DMS114 treated with DMSO at 0.1 percent for 48 hours (cell line): Measurements from ENCODE around the gene SPATA4.
"Not testable (repeated sequence)": the region's sequence is repeated elsewhere in the genome, so short reads cannot be mapped to it uniquely, and the experiment has no call there.

Experiments used
- DNase-seq: peaks from one replicate; lab custom pipeline; 2025; ENCODE audit not compliant: unreplicated experiment; lab: John Stamatoyannopoulos, UW

The SPATA4 gene

GRCh38 chr4:176195184-176195978 lies at the start of gene SPATA4:
Gene SPATA4 (minus strand): TSS chr4:176195585. CDS start chr4:176195562, 23 bp downstream.
- DNase-seq: peak; percentile 78

GRCh38 chr4:176242764-176243347 lies 47.5 kb upstream of the SPATA4 start:
- no peak for DNase-seq

GRCh38 chr4:176241703-176242102 lies 46.3 kb upstream of the SPATA4 start:
- DNase-seq: no peak

DNA sequence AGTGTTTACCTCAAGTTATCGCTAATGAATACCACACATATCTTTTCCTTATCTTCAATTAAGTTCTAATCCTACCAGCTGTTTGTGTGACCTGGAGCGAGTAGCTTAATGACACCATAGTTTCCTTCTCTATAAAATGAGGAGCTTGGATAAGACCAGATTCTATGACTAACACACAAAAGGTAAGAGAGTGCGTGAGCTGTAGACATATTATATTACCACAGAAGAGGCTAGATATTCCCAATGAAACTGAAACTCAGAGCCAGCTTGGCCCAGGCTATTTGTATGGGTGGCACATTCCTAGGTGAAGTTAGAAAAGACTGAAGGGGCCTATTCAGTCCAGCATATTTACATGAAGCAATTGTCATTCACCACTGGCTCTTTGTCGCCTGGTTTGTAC lies 43.4 kb upstream of the SPATA4 start:
- DNase-seq: no peak

DNA sequence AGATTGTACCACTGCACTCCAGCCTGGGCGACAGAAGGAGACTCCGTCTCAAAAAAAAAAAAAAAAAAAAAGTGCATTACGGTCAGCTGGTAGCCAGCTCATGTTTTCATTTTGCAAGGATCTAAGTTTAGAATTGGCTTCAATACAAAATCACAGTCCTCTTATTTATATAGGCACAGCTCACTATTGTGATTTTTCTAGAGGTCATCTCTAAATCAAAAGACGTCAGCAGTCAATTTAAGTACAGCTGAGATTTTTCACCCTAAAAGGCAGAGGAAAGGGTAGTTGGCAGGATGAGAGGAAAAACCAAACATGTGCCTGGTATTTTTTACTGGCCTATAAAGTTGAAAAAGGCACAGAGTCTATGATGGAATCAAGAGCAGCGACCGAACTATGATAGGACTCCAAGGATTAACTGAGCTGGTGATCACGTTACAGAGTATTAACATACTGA lies 42.8 kb upstream of the SPATA4 start:
- no peak for DNase-seq

- no peak for DNase-seq
These were observed 41.6 kb upstream of the SPATA4 start for GRCh38 chr4:176236946-176237345.

GRCh38 chr4:176230836-176231235 lies 35.5 kb upstream of the SPATA4 start:
- DNase-seq: no peak

GRCh38 chr4:176229645-176230044 lies 34.3 kb upstream of the SPATA4 start:
- no peak for DNase-seq

GRCh38 chr4:176226736-176227135 lies 31.4 kb upstream of the SPATA4 start:
- DNase-seq: no peak

DNA sequence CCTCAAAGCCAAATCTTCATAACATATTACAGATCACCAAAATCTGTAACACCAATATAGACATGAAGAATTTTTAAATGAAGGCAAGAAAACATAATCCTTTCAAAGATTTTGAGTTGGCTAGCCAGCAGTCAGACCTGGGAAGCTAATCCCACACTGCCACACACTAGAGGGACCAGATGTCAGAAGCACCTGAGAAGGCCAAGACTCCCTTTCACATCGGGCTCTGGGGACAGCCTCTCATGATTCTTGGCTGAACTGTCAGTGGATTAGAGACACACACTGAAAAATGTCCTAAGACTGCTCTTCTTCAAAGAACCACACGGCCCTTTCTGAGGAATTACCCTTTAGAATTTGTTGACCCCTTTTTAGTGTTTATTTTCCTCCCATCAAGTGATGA lies 28.2 kb upstream of the SPATA4 start:
- no peak for DNase-seq

DNA sequence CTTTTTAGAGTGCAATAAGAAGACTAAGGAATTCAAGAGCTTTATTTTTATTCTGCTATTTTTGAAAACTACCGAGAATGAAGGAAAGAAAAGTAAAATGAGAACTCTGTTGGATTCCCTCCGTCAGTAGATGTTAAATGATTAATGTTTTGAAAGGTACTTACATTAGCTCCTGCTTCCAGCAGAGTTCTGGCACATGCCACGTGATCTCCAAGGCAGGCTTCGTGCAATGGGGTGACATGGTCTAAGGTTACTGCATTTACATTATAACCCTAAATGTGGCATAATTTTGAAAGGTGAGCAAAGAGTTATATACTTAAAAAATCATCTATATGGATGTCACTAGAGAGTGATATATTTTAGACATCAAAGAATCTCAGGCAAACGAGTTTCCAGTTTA lies 26.8 kb upstream of the SPATA4 start:
- no peak for DNase-seq

DNA sequence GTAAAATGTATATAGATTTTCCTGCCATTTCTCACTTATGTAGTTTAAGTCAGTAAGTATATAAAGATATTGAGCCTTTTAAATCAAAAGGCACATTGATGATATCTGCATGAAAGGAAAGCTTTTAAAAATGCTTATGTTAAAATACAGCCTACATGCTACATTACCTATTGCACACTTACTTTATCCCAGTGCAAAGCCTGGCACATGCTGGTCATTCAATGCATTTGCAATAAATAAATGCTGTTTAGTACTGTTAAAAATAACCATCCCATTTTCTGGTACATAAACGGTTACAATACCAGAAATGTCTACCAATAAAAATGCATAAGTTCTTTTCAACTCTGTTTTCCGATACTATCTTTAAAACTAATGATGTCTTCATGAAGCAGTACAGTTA lies 22.1 kb upstream of the SPATA4 start:
- no peak for DNase-seq

- DNase-seq: not testable (repeated sequence)
These were observed 17.0 kb upstream of the SPATA4 start for GRCh38 chr4:176212351-176212750.

DNA sequence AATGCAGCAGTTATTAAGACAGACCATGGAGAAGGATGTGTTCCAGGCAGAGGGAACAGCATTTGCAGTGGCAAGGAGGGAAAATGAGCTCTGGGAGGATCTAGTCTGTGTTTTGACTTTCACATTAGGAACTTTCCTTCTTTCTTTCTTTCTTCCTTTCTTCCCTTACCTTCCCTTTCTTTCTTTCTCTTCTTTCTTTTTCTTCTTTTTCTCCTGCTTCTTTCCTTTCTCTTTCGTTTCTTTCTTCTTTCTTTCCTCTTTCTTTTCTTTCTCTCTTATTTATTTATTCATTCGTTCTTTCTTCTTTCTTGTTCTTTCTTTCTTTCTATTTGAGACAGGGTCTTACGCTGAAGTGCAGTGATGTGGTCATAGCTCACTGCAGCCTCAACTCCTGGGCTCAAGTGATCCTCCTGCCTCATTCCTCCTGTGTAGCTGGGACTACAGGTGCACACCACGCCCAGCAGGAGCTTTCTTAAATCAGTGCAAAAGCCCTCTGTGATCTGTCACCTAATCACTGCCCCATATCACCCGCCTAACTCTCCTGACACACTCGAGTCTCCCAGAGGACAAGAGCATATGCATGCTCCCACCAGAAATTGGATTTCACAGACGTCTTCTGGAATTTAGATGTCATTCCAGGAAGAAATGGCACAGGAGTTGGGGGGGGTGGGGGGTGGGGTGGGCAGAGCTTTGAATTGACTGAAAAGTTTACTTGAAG lies 15.4 kb upstream of the SPATA4 start:
- DNase-seq: no peak

DNA sequence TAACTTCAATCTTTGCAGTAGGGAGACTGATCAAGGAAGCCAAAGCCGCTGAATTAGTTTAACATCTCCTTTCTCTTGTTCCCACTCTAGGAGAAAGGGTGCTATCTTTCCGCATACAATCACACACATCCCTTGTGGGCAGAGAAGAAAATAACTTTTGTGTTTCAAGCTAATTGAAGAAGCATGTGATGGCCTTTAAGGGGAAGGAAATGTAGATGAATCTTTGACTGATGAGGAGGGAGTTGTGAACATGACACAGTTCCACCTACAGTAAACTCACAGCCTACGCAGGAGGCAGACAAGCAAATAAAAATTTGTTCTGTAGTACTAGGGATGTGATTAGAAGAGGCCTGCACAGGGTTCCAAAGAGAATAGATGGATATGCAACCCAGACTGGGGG lies 14.7 kb upstream of the SPATA4 start:
- DNase-seq: no peak

- DNase-seq: no peak
These were observed 14.2 kb upstream of the SPATA4 start for GRCh38 chr4:176209535-176209934.

GRCh38 chr4:176207839-176208238 lies 12.5 kb upstream of the SPATA4 start:
- DNase-seq: no peak

DNA sequence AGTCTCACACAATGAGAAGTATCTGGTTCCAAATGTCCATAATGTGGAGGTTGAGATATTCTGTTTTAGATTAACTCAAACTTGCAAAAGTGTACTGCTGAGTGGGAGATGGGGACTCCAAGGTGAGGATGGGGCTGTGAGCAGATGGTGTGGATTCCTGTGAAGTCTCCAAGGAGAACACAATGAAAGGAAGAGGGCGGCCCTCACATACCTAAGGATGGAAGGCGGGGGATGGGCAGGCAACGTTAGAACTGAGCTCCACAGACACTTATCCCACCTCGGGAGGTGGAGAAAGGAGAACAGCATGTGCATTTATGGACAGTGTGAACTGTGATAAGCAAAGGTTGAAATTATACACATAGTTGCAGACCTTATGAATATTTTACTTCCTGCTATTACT lies 9.9 kb upstream of the SPATA4 start:
- DNase-seq: no peak

GRCh38 chr4:176198316-176198903 lies 3.0 kb upstream of the SPATA4 start:
- no peak for DNase-seq

DNA sequence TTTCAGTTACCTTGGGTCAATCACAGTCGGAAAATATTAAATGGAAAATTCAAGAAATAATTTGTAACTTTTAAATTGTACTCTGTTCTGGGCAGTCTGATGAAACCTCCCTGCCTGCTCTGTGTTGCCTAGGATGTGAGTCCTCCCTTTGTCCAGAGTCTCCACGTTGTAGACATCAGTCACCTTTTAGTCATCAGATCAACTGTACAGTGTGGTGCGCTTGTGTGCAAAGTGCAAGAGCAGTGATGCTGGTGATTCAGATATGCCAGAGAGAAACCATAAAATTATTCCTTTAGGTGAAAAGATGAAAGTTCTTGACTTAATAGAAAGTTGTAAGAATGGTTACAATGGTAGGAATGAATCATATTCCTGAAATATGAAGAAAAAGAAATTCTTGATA lies 1.4 kb downstream of the SPATA4 start:
- no peak for DNase-seq

DNA sequence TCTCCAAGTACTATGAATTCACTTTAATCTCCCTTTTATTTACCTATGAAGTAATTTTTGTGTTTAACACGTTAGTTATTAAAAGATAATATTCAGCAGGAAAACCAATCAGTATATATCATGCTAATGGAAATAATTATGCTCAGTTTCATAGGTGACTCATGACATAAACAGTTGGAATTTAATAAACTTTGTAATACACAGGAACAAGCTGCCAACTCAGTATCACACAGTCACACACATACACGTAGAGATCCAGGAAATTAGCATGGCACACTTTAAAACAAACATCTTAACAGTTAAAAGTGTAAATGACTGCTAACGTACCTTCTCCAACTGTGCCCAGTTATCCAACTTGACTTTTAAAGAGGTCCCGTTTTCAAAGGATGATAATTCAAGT lies 2.3 kb downstream of the SPATA4 start:
- DNase-seq: no peak

GRCh38 chr4:176191974-176192373 lies 3.4 kb downstream of the SPATA4 start:
- no peak for DNase-seq
